Myocyte (in vitro differentiated cells): Measurements from ENCODE around the gene ARRDC4. TPM values are rescaled to one million over a fixed set of nuclear protein-coding genes. Genes with fewer than 3 reads are reported as not detected.

ENCODE experiments used
- DNase-seq: peaks from one replicate; pipeline ENCODE4 v3.0.0-alpha.2; 2012; ENCODE audit warnings: low read depth
- total RNA-seq: library from RNA; depleted of rRNA; stranded (reverse); fragments of >200 nt; gene quantifications from 2 replicates; pipeline ENCODE4 v1.2.3, GENCODE V29; 2014

The ARRDC4 gene
- total RNA-seq, 1 donor from 2014 or later: 22.7 TPM

- peak; percentile 44 for DNase-seq
Measured at GRCh38 chr15:97995881-97996603, 35.5 kb downstream of the ARRDC4 start.

GRCh38 chr15:97998307-97999071 is 38.0 kb downstream of the ARRDC4 start:
- no peak for DNase-seq

- DNase-seq: peak; percentile 84
Measured at GRCh38 chr15:98000249-98001203, 40.0 kb downstream of the ARRDC4 start.

GRCh38 chr15:98001663-98002194 is 41.2 kb downstream of the ARRDC4 start:
- no peak for DNase-seq

- DNase-seq: no peak
Measured at GRCh38 chr15:98002419-98002818, 41.9 kb downstream of the ARRDC4 start.

- DNase-seq: no peak
Measured at GRCh38 chr15:98002866-98003265, 42.4 kb downstream of the ARRDC4 start.

- no peak for DNase-seq
Measured at GRCh38 chr15:98003518-98003917, 43.0 kb downstream of the ARRDC4 start.

GRCh38 chr15:98003996-98004395 is 43.5 kb downstream of the ARRDC4 start:
- DNase-seq: no peak

- no peak for DNase-seq
Measured at GRCh38 chr15:98005659-98006058, 45.2 kb downstream of the ARRDC4 start.

GRCh38 chr15:98009169-98009568 is 48.7 kb downstream of the ARRDC4 start:
- DNase-seq: no peak

GRCh38 chr15:98009971-98010370 is 49.5 kb downstream of the ARRDC4 start:
- no peak for DNase-seq

- DNase-seq: no peak
Measured at GRCh38 chr15:98012354-98012753, 51.9 kb downstream of the ARRDC4 start.

GRCh38 chr15:98013631-98014030 is 53.1 kb downstream of the ARRDC4 start:
- DNase-seq: no peak

GRCh38 chr15:98017150-98017964 is 56.9 kb downstream of the ARRDC4 start:
- no peak for DNase-seq

GRCh38 chr15:98018761-98019351 is 58.4 kb downstream of the ARRDC4 start:
- no peak for DNase-seq
